ENCODE data around the gene COG5. TPM values are rescaled to one million over a fixed set of nuclear protein-coding genes. Genes with fewer than 3 reads are reported as not detected.

Gene COG5
- total RNA-seq, 2 experiments from 2014 or later, result 40.9 to 60.2 TPM

DNA sequence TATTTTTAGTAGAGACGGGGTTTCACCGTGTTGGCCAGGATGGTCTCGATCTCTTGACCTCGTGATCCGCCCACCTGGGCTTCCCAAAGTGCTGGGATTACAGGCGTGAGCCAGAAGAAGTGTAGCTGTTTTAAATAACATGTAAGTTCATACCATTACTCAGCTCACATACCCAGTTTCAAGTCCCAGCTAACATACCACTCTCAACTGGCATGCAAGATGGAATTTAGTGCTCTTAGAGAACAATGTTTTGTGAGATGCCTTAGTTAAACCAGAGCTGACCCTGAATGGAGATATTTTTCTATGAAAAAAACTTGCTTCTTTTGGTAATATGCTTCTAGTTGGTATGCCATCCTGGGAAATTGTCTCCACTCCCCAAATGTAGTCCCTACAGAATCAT lies 357.6 kb downstream of the COG5 start:
- no TSS peak for BruUV-seq (replicated peaks)
- Histone ChIP-seq H3K9me2 (ENCODE audit: insufficient read depth, low read length) (no peaks in the 10 kb centered on the region), H3K79me2 (ENCODE audit: insufficient read depth, low read depth, low read length) (no peaks in the 10 kb centered on the region), H3K27ac (ENCODE audit: low read depth, low read length, poor library complexity, severe bottlenecking) (no peak overlapping the region), H3K4me3 (ENCODE audit: low read depth, low read length, poor library complexity, severe bottlenecking) (no peak overlapping the region), H4K20me1 (ENCODE audit: insufficient read depth, low read length) (no peaks in the 10 kb centered on the region), H2AFZ (ENCODE audit: low read length) (no peak overlapping the region), H3K4me1 (ENCODE audit: insufficient read depth, low read length, poor library complexity, severe bottlenecking) (peaks cover 7% of the 10 kb centered on the region), H3K9me3 (ENCODE audit: low read length) (no peaks in the 10 kb centered on the region), H3K4me2 (ENCODE audit: low read length) (no peak overlapping the region), H3K36me3 (ENCODE audit: insufficient read depth, low read length) (peaks cover 30% of the 10 kb centered on the region; the same call in 1 of the 2 replicates)
- intact Hi-C loops (cut with micrococcal nuclease; ENCODE audit: unreplicated experiment), result no loop called here
- no peak for TF ChIP-seq EZH2phosphoT487 (IDR thresholded peaks at IDR 0.05; ENCODE audit: borderline replicate concordance, low read depth, low read length)
- no peak for TF ChIP-seq CTCF (conservative IDR thresholded peaks at IDR 0.05; ENCODE audit: low read length)
- POLR2A ChIA-PET, result interaction anchor here (1.9 kb wide), 1 partner anchor 9 kb away, joined by 6 read pairs; no protein-coding TSS in a partner anchor
- DNase-seq (ENCODE audit: low spot score), result no peak
- CTCF ChIA-PET (ENCODE audit: unreplicated experiment), result no interaction called here

- Histone ChIP-seq H3K9me3 (ENCODE audit: low read length) (no peaks in the 10 kb centered on the region), H2AFZ (ENCODE audit: low read length) (no peak overlapping the region), H3K4me3 (ENCODE audit: low read depth, low read length, poor library complexity, severe bottlenecking) (no peak overlapping the region), H3K36me3 (ENCODE audit: insufficient read depth, low read length) (peaks cover 38% of the 10 kb centered on the region), H3K27ac (ENCODE audit: low read depth, low read length, poor library complexity, severe bottlenecking) (no peak overlapping the region), H4K20me1 (ENCODE audit: insufficient read depth, low read length) (no peaks in the 10 kb centered on the region), H3K4me2 (ENCODE audit: low read length) (no peak overlapping the region), H3K79me2 (ENCODE audit: insufficient read depth, low read depth, low read length) (no peaks in the 10 kb centered on the region), H3K9me2 (ENCODE audit: insufficient read depth, low read length) (no peaks in the 10 kb centered on the region), H3K4me1 (ENCODE audit: insufficient read depth, low read length, poor library complexity, severe bottlenecking) (peaks cover 7% of the 10 kb centered on the region)
- TF ChIP-seq CTCF (conservative IDR thresholded peaks at IDR 0.05; ENCODE audit: low read length) (no peak), EZH2phosphoT487 (IDR thresholded peaks at IDR 0.05; ENCODE audit: borderline replicate concordance, low read depth, low read length) (no peak)
- POLR2A ChIA-PET, result interaction anchor here (0.5 to 0.7 kb wide), 4 partner anchors 19 to 555 kb away, joined by 3 to 4 read pairs (median 3); partner anchors contain the start of gene HBP1
- no peak for DNase-seq (ENCODE audit: low spot score)
- CTCF ChIA-PET (ENCODE audit: unreplicated experiment), result no interaction called here
- no TSS peak for BruUV-seq (replicated peaks)
- intact Hi-C loops (cut with micrococcal nuclease; ENCODE audit: unreplicated experiment), result loop anchor here (2.0 to 5.0 kb wide), 2 partner anchors 259 to 671 kb away; no protein-coding TSS in a partner anchor
Observed at GRCh38 chr7:107203607-107204006, 360.1 kb downstream of the COG5 start.

DNA sequence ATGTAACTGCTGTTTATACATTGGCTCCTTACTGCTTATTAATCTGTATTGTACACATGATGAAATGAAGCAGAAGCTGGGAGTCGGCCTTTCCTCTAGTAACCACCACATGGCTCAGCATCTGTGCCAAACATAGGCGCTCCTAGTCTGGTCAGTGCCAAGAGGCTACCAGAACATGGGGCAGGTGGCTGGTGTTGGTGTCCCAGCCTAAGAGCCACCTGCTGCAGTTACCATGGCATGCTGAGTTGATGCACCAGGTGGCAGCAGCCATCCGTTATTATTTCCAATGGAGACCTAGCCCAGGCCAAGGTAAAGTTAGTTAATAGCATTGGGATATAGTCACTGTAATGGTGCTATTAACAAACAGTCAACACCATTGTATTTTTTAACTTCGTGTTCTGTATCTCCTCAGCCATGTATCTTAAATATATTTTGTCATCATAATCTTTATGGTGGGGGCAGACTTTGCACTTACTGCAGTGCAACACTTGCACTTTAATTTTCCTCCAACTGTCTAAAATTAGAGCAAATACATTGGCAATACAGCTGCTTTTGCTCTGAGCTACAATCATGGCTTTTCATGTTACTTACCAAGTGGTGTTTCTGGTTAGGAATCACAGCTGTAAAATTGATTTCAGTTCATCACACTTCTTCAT lies 361.8 kb downstream of the COG5 start:
- H4K20me1 ChIP-seq (ENCODE audit: insufficient read depth, low read length), result no peaks in the 10 kb centered on the region
- POLR2A ChIA-PET, result no interaction called here
- H2AFZ ChIP-seq (ENCODE audit: low read length), result no peak overlapping the region
- H3K9me2 ChIP-seq (ENCODE audit: insufficient read depth, low read length), result no peaks in the 10 kb centered on the region
- H3K4me1 ChIP-seq (ENCODE audit: insufficient read depth, low read length, poor library complexity, severe bottlenecking), result no peaks in the 10 kb centered on the region
- no peak overlapping the region for H3K27ac ChIP-seq (ENCODE audit: low read depth, low read length, poor library complexity, severe bottlenecking)
- H3K9me3 ChIP-seq (ENCODE audit: low read length), result no peaks in the 10 kb centered on the region
- DNase-seq (ENCODE audit: low spot score), result peak; percentile 61
- H3K4me3 ChIP-seq (ENCODE audit: low read depth, low read length, poor library complexity, severe bottlenecking), result no peak overlapping the region
- CTCF ChIA-PET (ENCODE audit: unreplicated experiment), result no interaction called here
- no TSS peak for BruUV-seq (replicated peaks)
- peaks cover 45% of the 10 kb centered on the region for H3K36me3 ChIP-seq (ENCODE audit: insufficient read depth, low read length)
- H3K4me2 ChIP-seq (ENCODE audit: low read length), result no peak overlapping the region
- H3K79me2 ChIP-seq (ENCODE audit: insufficient read depth, low read depth, low read length), result no peaks in the 10 kb centered on the region
- intact Hi-C loops (cut with micrococcal nuclease; ENCODE audit: unreplicated experiment), result loop anchor here (1.0 to 5.0 kb wide), 4 partner anchors 260 to 673 kb away; no protein-coding TSS in a partner anchor
- TF ChIP-seq CTCF (conservative IDR thresholded peaks at IDR 0.05; ENCODE audit: low read length) (peak; percentile 84), EZH2phosphoT487 (IDR thresholded peaks at IDR 0.05; ENCODE audit: borderline replicate concordance, low read depth, low read length) (no peak)

Measured in OCI-LY7 (cell line).